ENCODE results near the gene ZNF79. TPM values are rescaled to one million over a fixed set of nuclear protein-coding genes. Genes with fewer than 3 reads are reported as not detected.

The ZNF79 gene
- total RNA-seq, 1 donor = 11.9 TPM

GRCh38 chr9:127426756-127427155 is 2.6 kb downstream of the ZNF79 start:
- no peak for DNase-seq (ENCODE audit: insufficient read length, low spot score, missing footprints)
- H2AFZ ChIP-seq (ENCODE audit: low read length) = no peak overlapping the region
- H3K27ac ChIP-seq (ENCODE audit: low read depth, low read length) = no peak overlapping the region
- peaks cover 27% of the 10 kb centered on the region for H3K4me1 ChIP-seq (ENCODE audit: insufficient read depth, low read length)
- TF ChIP-seq CTCF (IDR thresholded peaks at IDR 0.05; ENCODE audit: extremely low read depth, low read depth, low read length) = no peak
- no peak overlapping the region for H3K4me2 ChIP-seq (ENCODE audit: insufficient read depth, low read length)
- no peaks in the 10 kb centered on the region for H3K9me3 ChIP-seq (ENCODE audit: low read depth, low read length)
- no peak overlapping the region for H3K4me3 ChIP-seq (ENCODE audit: insufficient read depth, low read length)
- peaks cover 27% of the 10 kb centered on the region for H3K36me3 ChIP-seq (ENCODE audit: insufficient read depth, low read length)
- peaks cover 9% of the 10 kb centered on the region for H4K20me1 ChIP-seq (ENCODE audit: insufficient read depth, low read length)
- H3K79me2 ChIP-seq (ENCODE audit: insufficient read depth, low read length) = peaks cover 67% of the 10 kb centered on the region
- H3K27me3 ChIP-seq (ENCODE audit: insufficient read depth, low read length) = no peaks in the 10 kb centered on the region

- DNase-seq (ENCODE audit: insufficient read length, low spot score, missing footprints) = no peak
- H3K4me1 ChIP-seq (ENCODE audit: insufficient read depth, low read length) = peaks cover 15% of the 10 kb centered on the region
- H3K4me3 ChIP-seq (ENCODE audit: insufficient read depth, low read length) = no peak overlapping the region
- H3K9me3 ChIP-seq (ENCODE audit: low read depth, low read length) = no peaks in the 10 kb centered on the region
- no peak overlapping the region for H3K4me2 ChIP-seq (ENCODE audit: insufficient read depth, low read length)
- H3K79me2 ChIP-seq (ENCODE audit: insufficient read depth, low read length) = peaks cover 57% of the 10 kb centered on the region
- no peak overlapping the region for H3K27ac ChIP-seq (ENCODE audit: low read depth, low read length)
- no peaks in the 10 kb centered on the region for H3K27me3 ChIP-seq (ENCODE audit: insufficient read depth, low read length)
- peaks cover 32% of the 10 kb centered on the region for H3K36me3 ChIP-seq (ENCODE audit: insufficient read depth, low read length)
- TF ChIP-seq CTCF (IDR thresholded peaks at IDR 0.05; ENCODE audit: extremely low read depth, low read depth, low read length) = no peak
- H4K20me1 ChIP-seq (ENCODE audit: insufficient read depth, low read length) = peaks cover 14% of the 10 kb centered on the region
- H2AFZ ChIP-seq (ENCODE audit: low read length) = no peak overlapping the region
Measured at GRCh38 chr9:127428348-127428747, 4.2 kb downstream of the ZNF79 start.

- peaks cover 14% of the 10 kb centered on the region for H4K20me1 ChIP-seq (ENCODE audit: insufficient read depth, low read length)
- H3K4me3 ChIP-seq (ENCODE audit: insufficient read depth, low read length) = no peak overlapping the region
- no peaks in the 10 kb centered on the region for H3K9me3 ChIP-seq (ENCODE audit: low read depth, low read length)
- H3K27me3 ChIP-seq (ENCODE audit: insufficient read depth, low read length) = no peaks in the 10 kb centered on the region
- H3K4me2 ChIP-seq (ENCODE audit: insufficient read depth, low read length) = no peak overlapping the region
- peaks cover 51% of the 10 kb centered on the region for H3K36me3 ChIP-seq (ENCODE audit: insufficient read depth, low read length)
- H3K79me2 ChIP-seq (ENCODE audit: insufficient read depth, low read length) = peaks cover 46% of the 10 kb centered on the region
- no peak overlapping the region for H2AFZ ChIP-seq (ENCODE audit: low read length)
- DNase-seq (ENCODE audit: insufficient read length, low spot score, missing footprints) = no peak
- H3K27ac ChIP-seq (ENCODE audit: low read depth, low read length) = no peak overlapping the region
- no peak for TF ChIP-seq CTCF (IDR thresholded peaks at IDR 0.05; ENCODE audit: extremely low read depth, low read depth, low read length)
- H3K4me1 ChIP-seq (ENCODE audit: insufficient read depth, low read length) = peaks cover 6% of the 10 kb centered on the region
Measured at GRCh38 chr9:127430415-127430814, 6.2 kb downstream of the ZNF79 start.

GRCh38 chr9:127437497-127438264 is 13.5 kb downstream of the ZNF79 start:
- Histone ChIP-seq H3K36me3 (ENCODE audit: insufficient read depth, low read length) (peaks cover 84% of the 10 kb centered on the region), H3K27me3 (ENCODE audit: insufficient read depth, low read length) (no peaks in the 10 kb centered on the region), H3K9me3 (ENCODE audit: low read depth, low read length) (no peaks in the 10 kb centered on the region), H4K20me1 (ENCODE audit: insufficient read depth, low read length) (peaks cover 5% of the 10 kb centered on the region), H2AFZ (ENCODE audit: low read length) (no peak overlapping the region), H3K79me2 (ENCODE audit: insufficient read depth, low read length) (peaks cover 3% of the 10 kb centered on the region), H3K27ac (ENCODE audit: low read depth, low read length) (no peak overlapping the region), H3K4me1 (ENCODE audit: insufficient read depth, low read length) (no peaks in the 10 kb centered on the region), H3K4me2 (ENCODE audit: insufficient read depth, low read length) (no peak overlapping the region), H3K4me3 (ENCODE audit: insufficient read depth, low read length) (no peak overlapping the region)
- DNase-seq (ENCODE audit: insufficient read length, low spot score, missing footprints) = peak; percentile 46
- TF ChIP-seq CTCF (IDR thresholded peaks at IDR 0.05; ENCODE audit: extremely low read depth, low read depth, low read length) = no peak

Data from osteoblast (primary cell).